ENCODE results near the gene NDUFB11.

DNA sequence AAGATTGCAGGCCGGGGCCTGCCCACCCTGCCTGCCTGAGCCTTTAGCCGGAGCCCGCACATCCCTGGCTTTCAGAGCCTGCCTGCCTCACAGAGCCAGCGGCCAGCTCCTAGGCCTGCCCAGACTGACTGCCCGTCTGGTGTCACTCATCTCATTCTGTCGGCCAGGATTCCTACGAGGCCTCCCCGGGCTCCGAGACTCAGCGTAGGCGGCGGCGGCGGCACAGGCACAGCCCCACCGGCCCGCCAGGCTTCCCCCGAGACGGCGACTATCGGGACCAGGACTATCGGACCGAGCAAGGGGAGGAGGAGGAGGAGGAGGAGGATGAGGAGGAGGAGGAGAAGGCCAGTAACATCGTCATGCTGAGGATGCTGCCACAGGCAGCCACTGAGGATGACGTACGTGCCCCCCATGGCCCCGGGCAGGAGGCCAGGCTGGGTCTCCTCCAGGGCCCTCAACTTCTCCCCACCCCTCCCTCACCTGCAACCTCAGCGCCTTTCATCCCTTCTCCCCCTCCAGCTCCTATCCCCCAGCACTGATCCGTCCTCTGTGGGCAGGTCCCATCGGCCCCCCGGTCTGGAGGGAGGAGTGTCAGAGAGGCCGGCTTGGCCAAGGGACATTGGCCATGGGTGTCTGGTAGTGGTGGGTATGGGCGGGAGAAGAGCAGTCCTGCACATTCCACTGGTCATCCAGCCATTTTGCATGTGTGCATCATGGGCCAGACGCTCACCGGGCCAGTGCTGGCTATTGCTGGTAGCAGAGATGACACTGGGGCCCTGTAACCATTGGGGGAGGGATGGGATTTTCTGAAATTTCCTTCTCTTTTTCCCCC lies 26.6 kb upstream of the NDUFB11 start:
- TF ChIP-seq EZH2 (IDR thresholded peaks at IDR 0.05): no peak
- TF ChIP-seq, protein P1, sequence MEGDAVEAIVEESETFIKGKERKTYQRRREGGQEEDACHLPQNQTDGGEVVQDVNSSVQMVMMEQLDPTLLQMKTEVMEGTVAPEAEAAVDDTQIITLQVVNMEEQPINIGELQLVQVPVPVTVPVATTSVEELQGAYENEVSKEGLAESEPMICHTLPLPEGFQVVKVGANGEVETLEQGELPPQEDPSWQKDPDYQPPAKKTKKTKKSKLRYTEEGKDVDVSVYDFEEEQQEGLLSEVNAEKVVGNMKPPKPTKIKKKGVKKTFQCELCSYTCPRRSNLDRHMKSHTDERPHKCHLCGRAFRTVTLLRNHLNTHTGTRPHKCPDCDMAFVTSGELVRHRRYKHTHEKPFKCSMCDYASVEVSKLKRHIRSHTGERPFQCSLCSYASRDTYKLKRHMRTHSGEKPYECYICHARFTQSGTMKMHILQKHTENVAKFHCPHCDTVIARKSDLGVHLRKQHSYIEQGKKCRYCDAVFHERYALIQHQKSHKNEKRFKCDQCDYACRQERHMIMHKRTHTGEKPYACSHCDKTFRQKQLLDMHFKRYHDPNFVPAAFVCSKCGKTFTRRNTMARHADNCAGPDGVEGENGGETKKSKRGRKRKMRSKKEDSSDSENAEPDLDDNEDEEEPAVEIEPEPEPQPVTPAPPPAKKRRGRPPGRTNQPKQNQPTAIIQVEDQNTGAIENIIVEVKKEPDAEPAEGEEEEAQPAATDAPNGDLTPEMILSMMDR (IDR thresholded peaks at IDR 0.05): no peak
- no peak for TF ChIP-seq EZH2phosphoT487 (IDR thresholded peaks at IDR 0.05)
